Thoracic aorta (tissue), 2 donors: ENCODE results near the gene NBPF1. TPM values are rescaled to one million over a fixed set of nuclear protein-coding genes. Genes with fewer than 3 reads are reported as not detected.
"Not testable (repeated sequence)": the region's sequence is repeated elsewhere in the genome, so short reads cannot be mapped to it uniquely, and the experiment has no call there.

Source experiments
- ATAC-seq: fragments of 150-250 bp; one replicate; pipeline ENCODE4 v1.8.0; 2017; ENCODE audit warnings: low read depth; ENCODE audit not compliant: insufficient number of reproducible peaks, low FRiP score
- DNase-seq: peaks from one replicate; pipeline ENCODE4 v3.0.0-alpha.2; 2020; ENCODE audit warnings: low spot score
- H3K27ac ChIP-seq, 2 donors: fragments of 200-600 bp; sonication (generic); 1 replicate in 1 of 2; 2 replicates in 1 of 2; pipeline ENCODE4 v1.5.1; 2016; ENCODE audit warnings: mild to moderate bottlenecking in 2 of 2, moderate library complexity in 2 of 2
- H3K27me3 ChIP-seq: fragments of 200-600 bp; sonication (generic); replicated peaks from 2 replicates; pipeline ENCODE4 v1.6.0; 2016; ENCODE audit warnings: mild to moderate bottlenecking; ENCODE audit not compliant: insufficient read depth
- H3K36me3 ChIP-seq: fragments of 200-600 bp; sonication (generic); one replicate; pipeline ENCODE4 v1.5.1; 2016
- H3K4me1 ChIP-seq, 2 donors: fragments of 200-600 bp; sonication (generic); 1 replicate in 1 of 2; 2 replicates in 1 of 2; pipeline versions ENCODE4 v1.5.1 to v1.6.0; 2016; ENCODE audit warnings: low read depth in 2 of 2, mild to moderate bottlenecking in 1 of 2; ENCODE audit not compliant: control insufficient read depth in 1 of 2
- H3K4me3 ChIP-seq: fragments of 200-600 bp; sonication (generic); 2 replicates; pipeline ENCODE4 v1.5.1; 2016; ENCODE audit warnings: mild to moderate bottlenecking
- H3K9me3 ChIP-seq: fragments of 200-600 bp; sonication (generic); 2 replicates; pipeline ENCODE4 v1.5.1; 2016
- total RNA-seq, 2 donors: library from RNA; depleted of rRNA; stranded (reverse); fragments of >200 nt; gene quantifications; one replicate each; pipeline versions ENCODE4 v1.1.0 to v1.2.3, GENCODE V29; 2016
- TF ChIP-seq, protein P1 (sequence below): fragments of 200-600 bp; sonication (generic); IDR thresholded peaks from one replicate; pipeline ENCODE4 v1.5.1; 2019; ENCODE audit warnings: antibody characterized with exemption

The NBPF1 gene
- total RNA-seq, 2 donors from 2014 or later, result 21.0 to 63.2 TPM

DNA sequence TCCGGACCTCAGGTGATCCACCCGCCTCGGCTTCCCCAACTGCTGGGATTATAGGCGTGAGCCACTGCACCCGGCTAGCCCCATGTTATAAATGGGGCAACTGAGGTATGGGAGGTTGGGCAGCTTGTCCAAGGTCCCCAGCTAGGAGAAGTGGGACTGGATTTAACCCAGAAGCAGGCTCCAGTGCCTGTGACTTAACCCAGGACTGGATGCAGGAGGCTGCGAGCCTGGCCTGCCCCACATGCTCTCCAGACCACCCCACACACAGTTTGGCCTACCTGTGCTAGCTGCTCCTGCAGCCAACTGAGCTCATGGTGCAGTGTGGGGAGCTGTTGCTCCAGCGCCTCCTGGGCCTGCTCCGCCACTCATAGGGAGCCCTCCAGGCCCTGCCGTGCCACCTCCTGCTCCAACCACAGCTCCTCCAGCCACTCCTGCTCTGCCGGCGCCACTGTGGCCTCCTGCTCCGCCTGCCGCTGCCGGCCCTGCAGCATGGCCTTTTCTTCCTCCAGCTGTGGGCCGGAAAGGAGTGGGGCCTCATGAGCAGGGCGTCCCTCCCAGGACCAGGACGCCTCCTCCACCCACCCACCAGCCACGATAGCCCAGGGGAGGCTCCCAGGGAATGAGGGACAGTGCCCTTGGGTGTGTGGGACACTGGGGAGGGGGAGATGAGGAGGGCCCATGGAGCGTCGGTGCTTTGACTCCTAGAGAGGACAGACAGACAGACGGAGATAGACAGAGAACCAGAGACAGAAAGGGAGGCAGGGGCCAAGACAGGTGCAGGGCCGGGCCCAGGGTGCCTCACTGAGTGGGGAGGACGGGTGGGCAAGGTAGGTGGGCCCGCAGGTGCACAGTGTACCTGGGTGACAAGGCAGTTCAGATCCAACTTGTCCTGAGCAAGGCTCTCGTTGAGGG is 12.4 kb upstream of the NBPF1 start:
- H3K36me3 ChIP-seq, result peaks cover 56% of the 10 kb centered on the region
- no peaks in the 10 kb centered on the region for H3K4me1 ChIP-seq
- H3K27ac ChIP-seq, result no peak overlapping the region
- no peaks in the 10 kb centered on the region for H3K27me3 ChIP-seq
- DNase-seq (no peak), ATAC-seq (no peak)
- H3K9me3 ChIP-seq, result no peaks in the 10 kb centered on the region
- H3K4me3 ChIP-seq, result no peak overlapping the region
- TF ChIP-seq, protein P1, sequence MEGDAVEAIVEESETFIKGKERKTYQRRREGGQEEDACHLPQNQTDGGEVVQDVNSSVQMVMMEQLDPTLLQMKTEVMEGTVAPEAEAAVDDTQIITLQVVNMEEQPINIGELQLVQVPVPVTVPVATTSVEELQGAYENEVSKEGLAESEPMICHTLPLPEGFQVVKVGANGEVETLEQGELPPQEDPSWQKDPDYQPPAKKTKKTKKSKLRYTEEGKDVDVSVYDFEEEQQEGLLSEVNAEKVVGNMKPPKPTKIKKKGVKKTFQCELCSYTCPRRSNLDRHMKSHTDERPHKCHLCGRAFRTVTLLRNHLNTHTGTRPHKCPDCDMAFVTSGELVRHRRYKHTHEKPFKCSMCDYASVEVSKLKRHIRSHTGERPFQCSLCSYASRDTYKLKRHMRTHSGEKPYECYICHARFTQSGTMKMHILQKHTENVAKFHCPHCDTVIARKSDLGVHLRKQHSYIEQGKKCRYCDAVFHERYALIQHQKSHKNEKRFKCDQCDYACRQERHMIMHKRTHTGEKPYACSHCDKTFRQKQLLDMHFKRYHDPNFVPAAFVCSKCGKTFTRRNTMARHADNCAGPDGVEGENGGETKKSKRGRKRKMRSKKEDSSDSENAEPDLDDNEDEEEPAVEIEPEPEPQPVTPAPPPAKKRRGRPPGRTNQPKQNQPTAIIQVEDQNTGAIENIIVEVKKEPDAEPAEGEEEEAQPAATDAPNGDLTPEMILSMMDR, result no peak

DNA sequence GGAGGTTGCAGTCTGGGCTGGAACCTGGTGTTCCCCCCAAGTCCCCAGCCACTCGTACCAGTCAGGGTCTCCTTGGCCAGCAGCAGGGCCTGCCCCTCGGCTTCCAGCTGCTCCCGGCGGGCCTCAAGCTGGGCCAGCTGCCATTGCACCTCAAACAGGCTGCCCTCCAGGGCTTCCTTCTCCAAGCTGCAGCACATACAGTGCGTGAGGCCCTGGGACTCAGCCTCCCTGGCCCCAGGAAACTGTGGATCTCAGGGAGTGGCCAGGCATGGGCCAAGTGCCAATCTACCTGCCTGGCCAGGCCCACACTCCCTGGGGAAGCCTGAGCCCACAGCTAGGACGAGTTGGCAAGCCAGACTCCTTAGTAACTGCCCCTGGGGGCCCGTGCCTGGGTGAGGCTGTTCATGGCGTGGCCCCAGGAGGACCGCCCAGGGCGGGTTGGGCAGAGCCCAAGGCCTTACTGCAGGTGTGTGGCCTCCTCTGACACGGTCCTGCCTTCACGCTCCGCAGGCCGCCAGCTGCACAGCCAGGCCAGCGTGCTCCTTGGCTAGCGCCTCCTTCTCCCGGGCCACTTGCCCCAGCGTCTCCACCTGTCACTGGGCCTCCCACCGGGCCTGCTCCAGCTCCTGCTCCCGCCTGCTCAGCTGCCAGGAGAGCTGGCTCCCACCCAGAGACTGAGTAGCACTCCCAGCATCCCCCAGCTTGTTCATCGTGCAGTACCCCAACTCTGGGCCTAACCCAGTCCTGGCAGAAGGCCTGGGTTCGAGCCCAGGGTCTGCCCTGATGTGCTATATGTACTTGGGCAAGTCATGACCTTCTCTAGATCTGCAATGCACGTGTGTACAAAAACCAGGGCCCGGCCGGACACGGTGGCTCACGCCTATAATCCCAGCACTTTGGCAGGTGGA is 10.7 kb upstream of the NBPF1 start:
- peaks cover 41% of the 10 kb centered on the region for H3K36me3 ChIP-seq
- not testable (repeated sequence) for DNase-seq, ATAC-seq

DNA sequence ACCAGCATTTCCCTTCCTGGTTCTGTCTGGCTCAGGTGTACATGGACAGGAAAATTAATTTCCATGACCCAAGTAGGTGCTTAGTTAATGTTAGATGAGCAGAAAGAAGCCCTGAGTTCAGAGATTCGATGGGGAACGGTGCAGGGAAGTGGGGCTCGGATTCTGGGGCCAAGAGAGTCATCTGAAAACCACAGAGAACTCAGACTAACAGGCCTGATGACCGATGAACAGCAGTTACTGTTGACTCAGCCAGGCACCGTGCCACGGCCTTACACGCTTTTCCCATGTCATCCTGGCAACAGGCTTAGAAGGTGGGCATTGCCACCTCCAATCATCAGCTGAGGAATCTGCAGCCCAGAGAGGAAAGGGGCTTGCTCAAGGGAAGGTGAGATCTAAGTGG is 10.0 kb upstream of the NBPF1 start:
- H3K9me3 ChIP-seq, H3K27me3 ChIP-seq, H3K27ac ChIP-seq, H3K4me1 ChIP-seq, H3K4me3 ChIP-seq, ATAC-seq, DNase-seq: not testable (repeated sequence)
- peaks cover 35% of the 10 kb centered on the region for H3K36me3 ChIP-seq

More for the DNA sequence above, 10.7 kb upstream of the NBPF1 start:
- H3K4me1 ChIP-seq, H3K4me3 ChIP-seq, H3K27me3 ChIP-seq, H3K27ac ChIP-seq, H3K9me3 ChIP-seq: not testable (repeated sequence)

DNA sequence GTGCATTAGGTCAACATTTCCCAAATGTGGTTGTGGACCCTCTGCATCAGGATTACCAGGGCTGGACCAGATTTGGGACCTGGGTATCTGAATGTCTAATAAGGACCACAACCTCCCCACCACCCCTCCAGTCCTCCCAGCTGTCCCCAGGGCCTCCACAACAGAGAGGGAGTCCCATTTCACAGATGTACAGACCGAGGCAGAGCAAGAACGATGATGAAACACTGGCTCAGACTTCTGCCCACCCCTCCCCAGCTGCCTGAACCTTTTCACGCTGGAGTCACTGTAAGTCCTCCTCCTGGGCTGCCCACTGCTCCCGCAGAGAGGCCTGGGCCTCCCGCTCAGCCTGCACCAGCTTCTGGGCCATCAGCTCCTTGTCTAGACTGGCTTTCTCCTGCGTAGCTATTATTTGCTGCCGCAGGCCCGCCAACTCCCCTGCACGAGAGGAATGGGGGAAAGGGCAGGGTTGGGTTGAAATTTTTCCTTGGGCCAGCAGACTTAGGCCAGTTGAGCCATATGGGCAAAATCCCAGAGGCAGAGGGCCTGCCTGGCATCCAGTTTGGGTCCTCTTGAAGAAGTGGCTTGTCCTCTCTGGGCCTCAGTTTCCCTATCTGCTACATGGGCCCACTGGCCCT is 8.4 kb upstream of the NBPF1 start:
- not testable (repeated sequence) for DNase-seq

DNA sequence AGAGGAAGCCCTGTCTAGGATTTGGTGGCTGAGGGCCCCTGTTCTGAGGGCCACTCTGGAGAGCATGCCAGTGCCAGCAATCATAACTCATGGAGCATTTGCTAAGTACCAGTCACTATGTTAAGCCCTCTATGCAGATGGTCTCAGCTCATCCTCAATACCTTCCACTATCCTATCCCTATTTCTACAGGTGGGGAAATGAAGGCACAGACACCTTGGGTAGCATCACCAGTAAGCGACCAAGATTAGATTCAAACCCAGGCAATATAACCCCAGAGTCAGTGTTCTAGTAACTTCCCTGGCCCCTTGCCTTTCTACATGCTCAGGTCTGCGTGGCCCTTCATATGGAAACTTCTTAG is 7.9 kb upstream of the NBPF1 start:
- no peak overlapping the region for H3K27ac ChIP-seq
- H3K36me3 ChIP-seq, result peaks cover 33% of the 10 kb centered on the region
- TF ChIP-seq, protein P1, result no peak
- H3K4me1 ChIP-seq, result no peaks in the 10 kb centered on the region
- H3K27me3 ChIP-seq, result no peaks in the 10 kb centered on the region
- H3K9me3 ChIP-seq, result no peaks in the 10 kb centered on the region
- ATAC-seq (no peak), DNase-seq (no peak)
- H3K4me3 ChIP-seq, result no peak overlapping the region

More for the DNA sequence above, 8.4 kb upstream of the NBPF1 start:
- not testable (repeated sequence) for H3K4me3 ChIP-seq, H3K27me3 ChIP-seq, ATAC-seq, H3K9me3 ChIP-seq, H3K27ac ChIP-seq, H3K4me1 ChIP-seq
- H3K36me3 ChIP-seq, result peaks cover 33% of the 10 kb centered on the region

DNA sequence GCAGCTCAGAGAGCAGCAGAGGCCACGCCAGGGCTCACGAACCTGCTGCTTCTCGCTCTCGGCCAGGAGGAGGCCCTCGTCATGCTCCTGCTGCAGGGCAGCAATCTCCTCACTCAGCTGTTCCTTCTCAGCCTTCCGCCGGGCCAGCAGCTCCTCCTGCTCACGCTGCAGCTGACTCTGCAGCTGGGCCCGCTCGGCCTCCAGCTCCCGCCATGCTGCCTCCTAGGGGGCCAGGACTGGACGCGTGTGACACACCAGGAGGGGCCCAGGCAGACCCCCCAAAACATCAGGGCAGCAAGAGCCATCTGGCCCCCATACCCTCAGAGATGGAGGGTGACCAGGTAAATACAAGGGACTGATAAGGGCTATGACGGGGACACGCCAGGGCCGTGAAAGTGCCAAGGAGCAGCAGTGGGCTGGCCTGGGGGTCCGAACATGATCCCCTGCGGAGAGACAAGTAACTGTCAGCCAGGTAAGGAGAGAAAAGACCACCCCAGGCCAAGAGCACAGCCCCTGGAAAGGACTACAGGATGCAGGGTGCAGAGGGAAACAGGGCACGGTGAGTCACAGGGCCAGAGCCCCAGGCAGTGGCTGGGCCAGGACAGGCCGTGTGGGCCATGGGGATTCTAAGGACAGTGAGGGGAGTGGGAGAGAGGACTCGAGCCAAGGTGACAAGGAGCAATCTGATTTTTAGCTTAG is 6.6 kb upstream of the NBPF1 start:
- peaks cover 24% of the 10 kb centered on the region for H3K36me3 ChIP-seq
- H3K27ac ChIP-seq, DNase-seq, H3K4me3 ChIP-seq, ATAC-seq, H3K27me3 ChIP-seq, H3K4me1 ChIP-seq, H3K9me3 ChIP-seq: not testable (repeated sequence)
